Heart right ventricle (tissue), 16 donors: Measurements from ENCODE around the gene IGF1R. TPM values are rescaled to one million over a fixed set of nuclear protein-coding genes. Genes with fewer than 3 reads are reported as not detected.
A peak's percentile ranks its signal among the peaks of the same experiment; 100 is the strongest.

Source experiments
- ATAC-seq, 8 donors: fragments of 200-7000 bp; cut with Tn5 transposase; one replicate each; pipeline ENCODE4 v1.9.1; 2020; ENCODE audit warnings: mild to moderate bottlenecking in 8 of 8, moderate library complexity in 8 of 8, moderate number of reproducible peaks in 1 of 8
- DNase-seq, 2 donors: peaks; one replicate each; pipeline ENCODE4 v3.0.0-alpha.2; 2020
- H3K27ac ChIP-seq, 10 donors: fragments of 200-600 bp; sonication (generic) in 2 of 10; one replicate each; pipeline versions ENCODE4 v1.5.0 to v1.8.0; 2020 to 2022; ENCODE audit warnings: mild to moderate bottlenecking in 3 of 10
- H3K27me3 ChIP-seq, 7 donors: fragments of 200-600 bp; one replicate each; pipeline ENCODE4 v1.8.0; 2021 to 2022; ENCODE audit warnings: mild to moderate bottlenecking in 2 of 7
- H3K36me3 ChIP-seq, 9 donors: fragments of 200-600 bp; sonication (generic) in 1 of 9; one replicate each; pipeline versions ENCODE4 v1.5.0 to v1.8.0; 2020 to 2022; ENCODE audit warnings: mild to moderate bottlenecking in 2 of 9
- H3K4me1 ChIP-seq, 9 donors: fragments of 200-600 bp; sonication (generic) in 1 of 9; one replicate each; pipeline versions ENCODE4 v1.5.0 to v1.8.0; 2020 to 2022; ENCODE audit warnings: mild to moderate bottlenecking in 4 of 9
- H3K4me3 ChIP-seq, 10 donors: fragments of 200-600 bp; sonication (generic) in 2 of 10; one replicate each; pipeline versions ENCODE4 v1.5.0 to v1.8.0; 2020 to 2022; ENCODE audit warnings: mild to moderate bottlenecking in 7 of 10, moderate library complexity in 2 of 10
- H3K9me3 ChIP-seq, 11 donors: fragments of 200-600 bp in 10 of 11; sonication (generic) in 2 of 11; one replicate each; pipeline versions ENCODE4 v1.5.0 to v1.8.0; 2013 to 2022; ENCODE audit warnings: mild to moderate bottlenecking in 2 of 11, control low read depth in 1 of 11, moderate library complexity in 1 of 11
- whole genome bisulfite sequencing, 2 donors: extraction: QIAGEN DNeasy Blood & Tissue Kit; methylation state at CpG; one replicate each; pipeline ENCODE4 v1.1.7; 2013; ENCODE audit warnings: inconsistent platforms in 1 of 2; 5-methylcytosine and 5-hydroxymethylcytosine counted together
- intact Hi-C, 10 donors: fragments of 100-400 bp; cut with DNase I; formaldehyde crosslinking; loops; one replicate each; pipeline versions ENCODE4 v1.11.1 to v1.14.2; 2022
- polyA plus RNA-seq, 2 donors: library from polyadenylated mRNA; stranded (reverse); fragments of 200-250 nt; gene quantifications; one replicate each; pipeline ENCODE4 v1.2.3, GENCODE V29; 2013
- total RNA-seq, 10 donors: library from RNA; stranded (reverse); fragmentation: NEBNext Ultra II Directional in 3 of 10; extraction: Animal tissue kit (Norgen Biotek cat#: 25700) in 3 of 10; gene quantifications; one replicate each; pipeline versions ENCODE4 v1.2.1 to v1.2.4, GENCODE V29; 2021 to 2023
- TF ChIP-seq, protein P1 (sequence below), 9 donors: fragments of 200-600 bp; sonication (generic) in 2 of 9; IDR thresholded peaks; one replicate each; pipeline versions ENCODE4 v1.5.0 to v1.8.0; 2021 to 2022; ENCODE audit warnings: antibody characterized with exemption in 9 of 9, mild to moderate bottlenecking in 5 of 9, moderate library complexity in 1 of 9
- donor health status: Arrhythmogenic right ventricular cardiomyopathy.
- donor health status: ischemic (EF 13 %, LVEDD 7.1; RV severe dilation, severe dysfunction).
- donor health status: healthy with polysubstance abuse.
- donor health status: DM: no; HTN: yes; CAD: no.
- donor health status: DM: no; HTN: no; CAD: no.
- donor health status: ischemic (EF 25% LVEDD 6.9; RV normal size, moderate dysfunction).
- donor health status: ischemic (EF 25% LVEDD 5.7; RV mildly dilated, moderate dysfunction).
- donor health status: healthy.
- donor health status: DM: yes; HTN: yes; CAD: no.
- donor health status: Ischemic cardiomyopathy.
- donor health status: ischemic (EF 35%, LVEDD 5.7; RV mildly dilated, moderate dysfunction).
- donor health status: nonischemic (EF 11% LVEDD 7.7; RV severe dilation, severe dysfunction).
- donor health status: DM: yes; HTN: yes; CAD: no.
- donor health status: PGD.
- donor health status: ischemic (EF 29% LVEDD 5.4; RV normal size, mild dysfunction).
- donor health status: nonischemic (EF 23%, LVEDD 6.1; RV moderate dilation, normal function).

The IGF1R gene
- total and polyA plus RNA-seq, 12 donors = 3.4 to 88.2 (median 45.9) TPM

DNA sequence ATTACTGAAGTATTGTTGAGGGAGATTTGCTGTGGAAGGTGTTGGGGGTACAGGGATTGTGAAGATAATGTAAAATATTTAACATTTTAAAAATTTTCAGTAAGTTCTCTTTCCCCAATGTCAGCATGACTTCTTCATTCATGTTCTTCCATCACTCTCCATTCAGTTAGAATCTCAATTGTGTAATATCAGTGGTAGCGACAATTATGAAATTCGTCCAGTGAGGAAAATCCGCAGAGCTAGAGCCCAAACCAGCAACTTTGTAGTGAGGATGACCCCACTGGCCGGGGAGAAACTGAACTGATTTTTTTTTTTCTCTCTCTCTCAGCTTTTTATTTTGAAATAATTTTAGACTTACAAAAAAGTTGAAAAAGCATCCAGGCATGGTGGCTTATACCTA, 187.5 kb downstream of the IGF1R start:
- Histone ChIP-seq H3K36me3 (peaks cover 0 to 5% (median 0%) of the 10 kb centered on the region in 9 donors), H3K27me3 (no peaks in the 10 kb centered on the region), H3K27ac (no peak overlapping the region), H3K9me3 (peaks cover 0 to 36% (median 24%) of the 10 kb centered on the region in 11 donors), H3K4me3 (no peak overlapping the region), H3K4me1 (peaks cover 0 to 29% (median 10%) of the 10 kb centered on the region in 9 donors)
- TF ChIP-seq, protein P1, sequence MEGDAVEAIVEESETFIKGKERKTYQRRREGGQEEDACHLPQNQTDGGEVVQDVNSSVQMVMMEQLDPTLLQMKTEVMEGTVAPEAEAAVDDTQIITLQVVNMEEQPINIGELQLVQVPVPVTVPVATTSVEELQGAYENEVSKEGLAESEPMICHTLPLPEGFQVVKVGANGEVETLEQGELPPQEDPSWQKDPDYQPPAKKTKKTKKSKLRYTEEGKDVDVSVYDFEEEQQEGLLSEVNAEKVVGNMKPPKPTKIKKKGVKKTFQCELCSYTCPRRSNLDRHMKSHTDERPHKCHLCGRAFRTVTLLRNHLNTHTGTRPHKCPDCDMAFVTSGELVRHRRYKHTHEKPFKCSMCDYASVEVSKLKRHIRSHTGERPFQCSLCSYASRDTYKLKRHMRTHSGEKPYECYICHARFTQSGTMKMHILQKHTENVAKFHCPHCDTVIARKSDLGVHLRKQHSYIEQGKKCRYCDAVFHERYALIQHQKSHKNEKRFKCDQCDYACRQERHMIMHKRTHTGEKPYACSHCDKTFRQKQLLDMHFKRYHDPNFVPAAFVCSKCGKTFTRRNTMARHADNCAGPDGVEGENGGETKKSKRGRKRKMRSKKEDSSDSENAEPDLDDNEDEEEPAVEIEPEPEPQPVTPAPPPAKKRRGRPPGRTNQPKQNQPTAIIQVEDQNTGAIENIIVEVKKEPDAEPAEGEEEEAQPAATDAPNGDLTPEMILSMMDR (IDR thresholded peaks at IDR 0.05) = no peak
- WGBS, 2 donors = 81 to 87% methylated on average over 4 of the region's 4 CpGs
- intact Hi-C loops = loop anchor here in 1 of 10 donors (5.0 kb wide), 1 partner anchor 34 kb away; no protein-coding TSS in a partner anchor
- DNase-seq = no peak
- ATAC-seq = no peak

DNA sequence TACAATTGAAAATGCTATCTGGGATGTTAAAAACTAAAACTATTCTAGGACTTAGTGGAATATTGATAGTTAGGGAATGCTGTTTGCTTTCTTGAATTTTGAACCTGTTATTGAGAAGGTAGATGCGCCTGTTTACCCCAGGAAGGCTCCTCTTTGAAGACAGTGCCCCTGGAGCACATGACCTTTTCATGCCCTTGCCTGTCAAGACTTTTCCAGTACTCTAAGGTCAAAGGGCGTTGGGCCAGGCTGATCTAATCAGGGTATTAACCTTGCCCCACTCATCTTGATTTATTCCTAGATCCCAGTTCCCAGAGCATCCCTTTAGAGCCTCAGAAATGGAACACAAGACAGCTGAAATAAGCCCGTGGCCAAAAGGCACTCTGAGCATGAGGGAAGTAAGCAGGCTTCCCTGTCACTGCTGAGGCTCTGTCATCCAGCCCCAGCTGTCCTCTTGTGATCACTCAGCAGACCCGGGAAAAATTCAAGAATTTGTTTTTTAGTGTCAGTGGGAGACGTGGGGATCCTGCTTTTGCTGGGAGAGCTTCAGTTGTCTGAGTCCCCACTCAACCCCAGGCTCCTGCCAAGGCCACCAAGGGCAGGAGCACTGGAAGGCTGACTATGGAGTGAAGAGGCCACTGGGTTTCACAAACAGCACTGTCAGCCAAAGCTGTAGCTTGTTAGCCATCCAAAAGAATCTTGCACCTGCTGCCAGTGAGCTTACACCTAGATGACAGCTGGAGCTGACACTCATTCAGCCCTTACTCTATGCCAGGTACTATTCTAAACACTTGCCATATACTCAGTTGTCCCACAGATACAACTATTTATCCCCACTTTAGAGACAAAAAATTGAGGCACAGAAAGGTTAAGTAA, 190.3 kb downstream of the IGF1R start:
- Histone ChIP-seq H3K27ac (no peak overlapping the region), H3K27me3 (no peaks in the 10 kb centered on the region), H3K9me3 (peaks cover 0 to 8% (median 0%) of the 10 kb centered on the region in 11 donors), H3K36me3 (no peaks in the 10 kb centered on the region), H3K4me1 (peaks cover 0 to 49% (median 22%) of the 10 kb centered on the region in 9 donors), H3K4me3 (no peak overlapping the region)
- TF ChIP-seq, protein P1 (IDR thresholded peaks at IDR 0.05) = no peak
- ATAC-seq (no peak), DNase-seq (no peak)
- intact Hi-C loops = loop anchor here in 1 of 10 donors (5.0 kb wide), 1 partner anchor 36 kb away; no protein-coding TSS in a partner anchor
- WGBS, 2 donors = 71 to 72% methylated on average over 5 of the region's 5 CpGs

DNA sequence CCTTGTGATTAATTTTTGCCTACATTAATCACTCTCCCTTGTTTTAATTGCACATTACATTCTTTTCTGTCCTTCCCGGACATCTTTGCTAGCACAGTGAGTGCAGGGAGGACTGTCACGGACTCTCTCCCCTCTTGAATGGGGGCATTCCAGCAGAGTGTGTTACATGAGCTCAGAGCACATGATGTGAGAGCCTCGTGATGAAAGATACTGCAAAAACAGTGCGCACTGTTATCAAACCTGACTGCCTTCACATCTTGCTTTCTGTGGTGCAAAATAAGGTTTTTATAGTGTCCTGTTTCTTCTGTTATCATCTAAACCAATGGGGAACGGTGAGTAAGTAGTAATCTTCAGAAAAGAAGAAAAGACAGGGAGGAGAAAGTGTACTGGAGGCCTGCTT, 191.7 kb downstream of the IGF1R start:
- 53 to 62% methylated on average over 5 of the region's 5 CpGs for WGBS, 2 donors
- Histone ChIP-seq H3K4me3 (no peak overlapping the region), H3K27me3 (no peaks in the 10 kb centered on the region), H3K27ac (peak overlapping the region in 4 of 10 donors; percentile 16 to 41 (median 32)), H3K9me3 (peaks cover 0 to 4% (median 0%) of the 10 kb centered on the region in 11 donors), H3K4me1 (peaks cover 0 to 63% (median 32%) of the 10 kb centered on the region in 9 donors), H3K36me3 (no peaks in the 10 kb centered on the region)
- intact Hi-C loops = loop anchor here in 2 of 10 donors (5.0 kb wide), 2 partner anchors 33 to 43 kb away; no protein-coding TSS in a partner anchor
- DNase-seq (peak in 1 of 2 donors; percentile 33), ATAC-seq (peak in 7 of 8 donors; percentile 70 to 90 (median 81))
- TF ChIP-seq, protein P1 (IDR thresholded peaks at IDR 0.05) = no peak

DNA sequence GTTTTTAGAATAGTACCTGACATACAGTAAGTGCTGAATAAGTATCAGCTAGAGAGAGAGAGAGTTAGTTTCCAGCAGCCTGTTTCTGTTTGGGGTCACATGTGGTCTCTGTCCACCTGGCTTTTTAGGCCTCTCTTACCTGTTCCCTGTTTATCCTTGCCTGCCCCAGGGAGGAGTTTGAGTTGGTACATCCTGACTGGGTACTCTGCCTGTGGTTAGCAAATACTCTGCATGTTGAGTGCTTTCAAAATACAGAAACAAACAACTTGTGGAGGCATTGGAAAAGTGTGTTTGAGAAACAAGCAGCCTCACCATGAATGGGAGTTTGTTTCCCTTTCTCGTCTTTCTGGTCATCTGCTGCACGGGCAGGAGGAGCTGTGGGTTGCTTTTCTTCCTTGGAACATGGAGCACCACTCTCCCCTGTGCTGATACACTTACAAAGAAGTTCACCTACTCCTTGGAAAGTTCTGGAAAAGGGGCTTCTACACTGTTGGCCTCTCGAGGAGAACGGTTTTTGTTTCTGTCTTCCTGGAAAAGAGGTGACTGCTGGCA, 193.2 kb downstream of the IGF1R start:
- 63 to 68% methylated on average over 4 of the region's 4 CpGs for WGBS, 2 donors
- H3K27ac ChIP-seq = no peak overlapping the region
- DNase-seq (no peak), ATAC-seq (no peak)
- peaks cover 2 to 65% (median 33%) of the 10 kb centered on the region in 9 donors for H3K4me1 ChIP-seq
- no peaks in the 10 kb centered on the region for H3K27me3 ChIP-seq
- H3K9me3 ChIP-seq = peaks cover 0 to 4% (median 0%) of the 10 kb centered on the region in 11 donors
- no peaks in the 10 kb centered on the region for H3K36me3 ChIP-seq
- intact Hi-C loops = loop anchor here in 2 of 10 donors (5.0 kb wide), 2 partner anchors 34 to 44 kb away; no protein-coding TSS in a partner anchor
- no peak overlapping the region for H3K4me3 ChIP-seq
- TF ChIP-seq, protein P1 (IDR thresholded peaks at IDR 0.05) = no peak
